GM23338 (cell line): ENCODE data around the gene ANTXR1. TPM values are rescaled to one million over a fixed set of nuclear protein-coding genes. Genes with fewer than 3 reads are reported as not detected.

Experiments used
- ATAC-seq: fragments of 200-7000 bp; cut with Tn5 transposase; 3 replicates; pipeline ENCODE4 v1.9.1; 2020
- DNase-seq: peaks from one replicate; pipeline ENCODE4 v3.0.0-alpha.2; 2015; ENCODE audit warnings: low spot score
- H2AFZ ChIP-seq: fragments of 200-600 bp; sonication (generic); 2 replicates; pipeline ENCODE4 v1.8.0; 2016; ENCODE audit warnings: antibody characterized with exemption, mild to moderate bottlenecking, moderate library complexity
- H3F3A ChIP-seq: fragments of 200-600 bp; sonication (generic); replicated peaks from 2 replicates; pipeline ENCODE4 v1.8.0; 2017; ENCODE audit warnings: antibody characterized with exemption, mixed run types, low read depth
- H3K27ac ChIP-seq: fragments of 200-600 bp; sonication (generic); 2 replicates; pipeline ENCODE4 v1.6.1; 2016; ENCODE audit warnings: low read depth
- H3K27me3 ChIP-seq: fragments of 200-600 bp; sonication (generic); 2 replicates; pipeline ENCODE4 v1.8.0; 2016; ENCODE audit warnings: mild to moderate bottlenecking, mixed run types, moderate library complexity; ENCODE audit not compliant: insufficient read depth
- H3K36me3 ChIP-seq: fragments of 200-600 bp; sonication (generic); 2 replicates; pipeline ENCODE4 v1.8.0; 2016; ENCODE audit warnings: mild to moderate bottlenecking; ENCODE audit not compliant: insufficient read depth
- H3K4me1 ChIP-seq: fragments of 200-600 bp; sonication (generic); 2 replicates; pipeline ENCODE4 v1.8.0; 2016; ENCODE audit warnings: mild to moderate bottlenecking, moderate library complexity; ENCODE audit not compliant: insufficient read depth
- H3K4me2 ChIP-seq: fragments of 200-600 bp; sonication (generic); 2 replicates; pipeline ENCODE4 v1.7.1; 2017; ENCODE audit warnings: mixed run types
- H3K4me3 ChIP-seq: fragments of 200-600 bp; sonication (generic); 2 replicates; pipeline ENCODE4 v1.6.1; 2016; ENCODE audit warnings: mixed run types
- H3K79me2 ChIP-seq: fragments of 200-600 bp; sonication (generic); replicated peaks from 2 replicates; pipeline ENCODE4 v1.8.0; 2017; ENCODE audit warnings: mild to moderate bottlenecking; ENCODE audit not compliant: insufficient read depth
- H3K9me2 ChIP-seq: fragments of 200-600 bp; sonication (generic); 2 replicates; pipeline ENCODE4 v1.8.0; 2017; ENCODE audit not compliant: insufficient read depth
- H4K20me1 ChIP-seq: fragments of 200-600 bp; sonication (generic); replicated peaks from 2 replicates; pipeline ENCODE4 v1.8.0; 2017; ENCODE audit warnings: mild to moderate bottlenecking; ENCODE audit not compliant: insufficient read depth
- H3K27ac Mint-ChIP-seq: 2 replicates; pipeline ENCODE4 v1.8.0; 2020; ENCODE audit warnings: inconsistent platforms, mild to moderate bottlenecking, moderate library complexity, mixed read lengths
- H3K27me3 Mint-ChIP-seq: 3 replicates; pipeline ENCODE4 v1.8.0; 2022; ENCODE audit warnings: low read depth, mild to moderate bottlenecking, moderate library complexity, mixed read lengths, inconsistent platforms; ENCODE audit not compliant: insufficient read depth, poor library complexity
- H3K36me3 Mint-ChIP-seq: 3 replicates; pipeline ENCODE4 v1.8.0; 2021; ENCODE audit warnings: low read depth, mild to moderate bottlenecking, inconsistent platforms, moderate library complexity, mixed read lengths
- H3K4me1 Mint-ChIP-seq: 3 replicates; pipeline ENCODE4 v1.8.0; 2020; ENCODE audit warnings: mild to moderate bottlenecking, inconsistent platforms, mixed read lengths
- H3K4me3 Mint-ChIP-seq: 3 replicates; pipeline ENCODE4 v1.8.0; 2021; ENCODE audit warnings: moderate library complexity, mild to moderate bottlenecking, inconsistent platforms, mixed read lengths
- H3K9me3 Mint-ChIP-seq: 3 replicates; pipeline ENCODE4 v1.8.0; 2020; ENCODE audit warnings: moderate library complexity, mild to moderate bottlenecking, inconsistent platforms, mixed read lengths
- CREB1 ChIP-seq: fragments of 250-450 bp; sonication (Bioruptor Pico); IDR thresholded peaks from 2 replicates; pipeline ENCODE4 v1.5.0; 2020; ENCODE audit warnings: low read depth, mild to moderate bottlenecking, moderate library complexity
- EZH2 ChIP-seq: fragments of 200-600 bp; sonication (generic); IDR thresholded peaks from one replicate; pipeline ENCODE4 v1.8.0; 2017; ENCODE audit warnings: antibody characterized with exemption, mild to moderate bottlenecking, low read depth; ENCODE audit not compliant: unreplicated experiment
- EZH2phosphoT487 ChIP-seq: fragments of 200-600 bp; sonication (generic); IDR thresholded peaks from one replicate; pipeline ENCODE4 v1.8.1; 2018; ENCODE audit warnings: antibody characterized with exemption; ENCODE audit not compliant: unreplicated experiment
- JUNB ChIP-seq: IDR thresholded peaks from one replicate; pipeline ENCODE4 v1.6.1; 2016; ENCODE audit warnings: antibody characterized with exemption; ENCODE audit not compliant: unreplicated experiment
- NANOG ChIP-seq: IDR thresholded peaks from 2 replicates; pipeline ENCODE4 v1.6.1; 2016; ENCODE audit warnings: antibody characterized with exemption, borderline replicate concordance
- POLR2AphosphoS5 ChIP-seq: IDR thresholded peaks from 2 replicates; pipeline ENCODE4 v1.6.1; 2016; ENCODE audit warnings: antibody characterized with exemption, low read depth
- REST ChIP-seq: IDR thresholded peaks from one replicate; pipeline ENCODE4 v1.6.1; 2018; ENCODE audit warnings: antibody characterized with exemption; ENCODE audit not compliant: unreplicated experiment
- STAT1 ChIP-seq: IDR thresholded peaks from one replicate; pipeline ENCODE4 v1.6.1; 2016; ENCODE audit warnings: antibody characterized with exemption; ENCODE audit not compliant: unreplicated experiment
- ZNF114 ChIP-seq: fragments of 250-450 bp; sonication (Bioruptor Pico); IDR thresholded peaks from 2 replicates; pipeline ENCODE4 v1.5.0; 2020; ENCODE audit warnings: mild to moderate bottlenecking, moderate library complexity
- ZNF331 ChIP-seq: fragments of 250-450 bp; sonication (Bioruptor Pico); IDR thresholded peaks from 2 replicates; pipeline ENCODE4 v1.5.0; 2020; ENCODE audit warnings: low read depth, mild to moderate bottlenecking, moderate library complexity
- polyA plus RNA-seq: library from polyadenylated mRNA; unstranded; fragments of >200 nt; fragmentation: Nextera tagmentation; extraction: Ambion mirVana; gene quantifications from 2 replicates; pipeline ENCODE4 v1.2.1, GENCODE V29; 2016
- total RNA-seq: library from RNA; depleted of rRNA; stranded (reverse); fragments of >200 nt; shearing (Covaris generic); gene quantifications from 2 replicates; pipeline ENCODE4 v1.2.3, GENCODE V29; 2014
- TF ChIP-seq, protein P1 (sequence below), 2 experiments: fragments of 200-600 bp in 1 of 2; sonication (generic) in 1 of 2; conservative IDR thresholded peaks; 2 replicates each; pipeline versions ENCODE4 v1.5.1 to v1.6.1; 2016 to 2017; ENCODE audit warnings: antibody characterized with exemption in 2 of 2, low read depth in 2 of 2, mild to moderate bottlenecking in 2 of 2, moderate library complexity in 1 of 2
- TF ChIP-seq, protein P2 (sequence below): IDR thresholded peaks from 2 replicates; pipeline ENCODE4 v1.6.1; 2016; ENCODE audit warnings: antibody characterized with exemption
- TF ChIP-seq, protein P3 (sequence below): fragments of 250-450 bp; sonication (Bioruptor Pico); IDR thresholded peaks from 2 replicates; pipeline ENCODE4 v1.5.0; 2020; ENCODE audit warnings: mild to moderate bottlenecking, moderate library complexity

The ANTXR1 gene
- total and polyA plus RNA-seq, 2 experiments from 2014 or later: 16.1 to 23.1 TPM

- Histone ChIP-seq H2AFZ (no peak overlapping the region), H4K20me1 (no peaks in the 10 kb centered on the region), H3K4me2 (no peak overlapping the region), H3K79me2 (no peaks in the 10 kb centered on the region), H3F3A (no peaks in the 10 kb centered on the region), H3K27ac (no peak overlapping the region), H3K27me3 (no peaks in the 10 kb centered on the region), H3K4me3 (no peak overlapping the region), H3K4me1 (no peaks in the 10 kb centered on the region), H3K9me2 (no peaks in the 10 kb centered on the region), H3K36me3 (no peaks in the 10 kb centered on the region)
- H3K4me1 Mint-ChIP-seq: no peaks in the 10 kb centered on the region
- ATAC-seq (no peak), DNase-seq (no peak)
- no peak overlapping the region for H3K4me3 Mint-ChIP-seq
- H3K9me3 Mint-ChIP-seq: no peaks in the 10 kb centered on the region
- no peaks in the 10 kb centered on the region for H3K36me3 Mint-ChIP-seq
- TF ChIP-seq, protein P1, sequence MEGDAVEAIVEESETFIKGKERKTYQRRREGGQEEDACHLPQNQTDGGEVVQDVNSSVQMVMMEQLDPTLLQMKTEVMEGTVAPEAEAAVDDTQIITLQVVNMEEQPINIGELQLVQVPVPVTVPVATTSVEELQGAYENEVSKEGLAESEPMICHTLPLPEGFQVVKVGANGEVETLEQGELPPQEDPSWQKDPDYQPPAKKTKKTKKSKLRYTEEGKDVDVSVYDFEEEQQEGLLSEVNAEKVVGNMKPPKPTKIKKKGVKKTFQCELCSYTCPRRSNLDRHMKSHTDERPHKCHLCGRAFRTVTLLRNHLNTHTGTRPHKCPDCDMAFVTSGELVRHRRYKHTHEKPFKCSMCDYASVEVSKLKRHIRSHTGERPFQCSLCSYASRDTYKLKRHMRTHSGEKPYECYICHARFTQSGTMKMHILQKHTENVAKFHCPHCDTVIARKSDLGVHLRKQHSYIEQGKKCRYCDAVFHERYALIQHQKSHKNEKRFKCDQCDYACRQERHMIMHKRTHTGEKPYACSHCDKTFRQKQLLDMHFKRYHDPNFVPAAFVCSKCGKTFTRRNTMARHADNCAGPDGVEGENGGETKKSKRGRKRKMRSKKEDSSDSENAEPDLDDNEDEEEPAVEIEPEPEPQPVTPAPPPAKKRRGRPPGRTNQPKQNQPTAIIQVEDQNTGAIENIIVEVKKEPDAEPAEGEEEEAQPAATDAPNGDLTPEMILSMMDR (conservative IDR thresholded peaks at IDR 0.05; ENCODE audit: low read depth in 2 of 2): no peak
- TF ChIP-seq CREB1 (CRISPR knock-in tag): no peak
- TF ChIP-seq, protein P2, sequence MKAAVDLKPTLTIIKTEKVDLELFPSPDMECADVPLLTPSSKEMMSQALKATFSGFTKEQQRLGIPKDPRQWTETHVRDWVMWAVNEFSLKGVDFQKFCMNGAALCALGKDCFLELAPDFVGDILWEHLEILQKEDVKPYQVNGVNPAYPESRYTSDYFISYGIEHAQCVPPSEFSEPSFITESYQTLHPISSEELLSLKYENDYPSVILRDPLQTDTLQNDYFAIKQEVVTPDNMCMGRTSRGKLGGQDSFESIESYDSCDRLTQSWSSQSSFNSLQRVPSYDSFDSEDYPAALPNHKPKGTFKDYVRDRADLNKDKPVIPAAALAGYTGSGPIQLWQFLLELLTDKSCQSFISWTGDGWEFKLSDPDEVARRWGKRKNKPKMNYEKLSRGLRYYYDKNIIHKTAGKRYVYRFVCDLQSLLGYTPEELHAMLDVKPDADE: no peak
- TF ChIP-seq, protein P3, sequence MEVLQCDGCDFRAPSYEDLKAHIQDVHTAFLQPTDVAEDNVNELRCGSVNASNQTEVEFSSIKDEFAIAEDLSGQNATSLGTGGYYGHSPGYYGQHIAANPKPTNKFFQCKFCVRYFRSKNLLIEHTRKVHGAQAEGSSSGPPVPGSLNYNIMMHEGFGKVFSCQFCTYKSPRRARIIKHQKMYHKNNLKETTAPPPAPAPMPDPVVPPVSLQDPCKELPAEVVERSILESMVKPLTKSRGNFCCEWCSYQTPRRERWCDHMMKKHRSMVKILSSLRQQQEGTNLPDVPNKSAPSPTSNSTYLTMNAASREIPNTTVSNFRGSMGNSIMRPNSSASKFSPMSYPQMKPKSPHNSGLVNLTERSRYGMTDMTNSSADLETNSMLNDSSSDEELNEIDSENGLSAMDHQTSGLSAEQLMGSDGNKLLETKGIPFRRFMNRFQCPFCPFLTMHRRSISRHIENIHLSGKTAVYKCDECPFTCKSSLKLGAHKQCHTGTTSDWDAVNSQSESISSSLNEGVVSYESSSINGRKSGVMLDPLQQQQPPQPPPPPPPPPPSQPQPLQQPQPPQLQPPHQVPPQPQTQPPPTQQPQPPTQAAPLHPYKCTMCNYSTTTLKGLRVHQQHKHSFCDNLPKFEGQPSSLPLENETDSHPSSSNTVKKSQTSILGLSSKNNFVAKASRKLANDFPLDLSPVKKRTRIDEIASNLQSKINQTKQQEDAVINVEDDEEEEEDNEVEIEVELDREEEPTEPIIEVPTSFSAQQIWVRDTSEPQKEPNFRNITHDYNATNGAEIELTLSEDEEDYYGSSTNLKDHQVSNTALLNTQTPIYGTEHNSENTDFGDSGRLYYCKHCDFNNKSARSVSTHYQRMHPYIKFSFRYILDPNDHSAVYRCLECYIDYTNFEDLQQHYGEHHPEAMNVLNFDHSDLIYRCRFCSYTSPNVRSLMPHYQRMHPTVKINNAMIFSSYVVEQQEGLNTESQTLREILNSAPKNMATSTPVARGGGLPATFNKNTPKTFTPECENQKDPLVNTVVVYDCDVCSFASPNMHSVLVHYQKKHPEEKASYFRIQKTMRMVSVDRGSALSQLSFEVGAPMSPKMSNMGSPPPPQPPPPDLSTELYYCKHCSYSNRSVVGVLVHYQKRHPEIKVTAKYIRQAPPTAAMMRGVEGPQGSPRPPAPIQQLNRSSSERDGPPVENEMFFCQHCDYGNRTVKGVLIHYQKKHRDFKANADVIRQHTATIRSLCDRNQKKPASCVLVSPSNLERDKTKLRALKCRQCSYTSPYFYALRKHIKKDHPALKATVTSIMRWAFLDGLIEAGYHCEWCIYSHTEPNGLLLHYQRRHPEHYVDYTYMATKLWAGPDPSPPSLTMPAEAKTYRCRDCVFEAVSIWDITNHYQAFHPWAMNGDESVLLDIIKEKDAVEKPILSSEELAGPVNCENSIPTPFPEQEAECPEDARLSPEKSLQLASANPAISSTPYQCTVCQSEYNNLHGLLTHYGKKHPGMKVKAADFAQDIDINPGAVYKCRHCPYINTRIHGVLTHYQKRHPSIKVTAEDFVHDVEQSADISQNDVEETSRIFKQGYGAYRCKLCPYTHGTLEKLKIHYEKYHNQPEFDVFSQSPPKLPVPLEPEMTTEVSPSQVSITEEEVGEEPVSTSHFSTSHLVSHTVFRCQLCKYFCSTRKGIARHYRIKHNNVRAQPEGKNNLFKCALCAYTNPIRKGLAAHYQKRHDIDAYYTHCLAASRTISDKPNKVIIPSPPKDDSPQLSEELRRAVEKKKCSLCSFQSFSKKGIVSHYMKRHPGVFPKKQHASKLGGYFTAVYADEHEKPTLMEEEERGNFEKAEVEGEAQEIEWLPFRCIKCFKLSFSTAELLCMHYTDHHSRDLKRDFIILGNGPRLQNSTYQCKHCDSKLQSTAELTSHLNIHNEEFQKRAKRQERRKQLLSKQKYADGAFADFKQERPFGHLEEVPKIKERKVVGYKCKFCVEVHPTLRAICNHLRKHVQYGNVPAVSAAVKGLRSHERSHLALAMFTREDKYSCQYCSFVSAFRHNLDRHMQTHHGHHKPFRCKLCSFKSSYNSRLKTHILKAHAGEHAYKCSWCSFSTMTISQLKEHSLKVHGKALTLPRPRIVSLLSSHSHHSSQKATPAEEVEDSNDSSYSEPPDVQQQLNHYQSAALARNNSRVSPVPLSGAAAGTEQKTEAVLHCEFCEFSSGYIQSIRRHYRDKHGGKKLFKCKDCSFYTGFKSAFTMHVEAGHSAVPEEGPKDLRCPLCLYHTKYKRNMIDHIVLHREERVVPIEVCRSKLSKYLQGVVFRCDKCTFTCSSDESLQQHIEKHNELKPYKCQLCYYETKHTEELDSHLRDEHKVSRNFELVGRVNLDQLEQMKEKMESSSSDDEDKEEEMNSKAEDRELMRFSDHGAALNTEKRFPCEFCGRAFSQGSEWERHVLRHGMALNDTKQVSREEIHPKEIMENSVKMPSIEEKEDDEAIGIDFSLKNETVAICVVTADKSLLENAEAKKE (CRISPR knock-in tag): no peak
- no peak for TF ChIP-seq ZNF114 (CRISPR knock-in tag)
- no peak for TF ChIP-seq NANOG
- TF ChIP-seq JUNB: no peak
- no peak for TF ChIP-seq EZH2phosphoT487
- TF ChIP-seq REST: no peak
- no peak for TF ChIP-seq POLR2AphosphoS5
- TF ChIP-seq STAT1: no peak
- no peak for TF ChIP-seq EZH2
- TF ChIP-seq ZNF331: no peak
- H3K27me3 Mint-ChIP-seq: no peaks in the 10 kb centered on the region
- no peak overlapping the region for H3K27ac Mint-ChIP-seq
These were observed 279.3 kb downstream of the ANTXR1 start for GRCh38 chr2:69292256-69292655.
